Measurements from ENCODE around the gene EMC7.

DNA sequence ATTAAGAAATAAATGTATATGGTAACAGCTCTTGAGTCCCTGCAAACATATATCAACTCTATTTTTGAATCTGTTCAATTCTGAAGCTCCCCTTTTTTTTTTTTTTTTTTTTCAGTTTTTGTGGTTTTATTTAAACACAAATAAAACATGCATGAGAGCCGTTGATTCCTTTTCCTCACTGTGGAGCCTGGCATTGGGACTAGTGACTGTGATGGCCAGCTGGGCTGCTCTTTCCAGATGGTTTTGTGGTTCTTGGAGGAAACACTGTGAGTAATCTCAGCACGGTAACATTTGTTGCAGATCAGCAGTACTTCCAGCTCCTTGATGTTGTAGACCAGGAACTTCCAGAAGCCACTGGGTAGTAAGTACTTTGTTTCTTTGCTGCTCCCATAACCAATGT, 15.9 kb downstream of the EMC7 start:
- TF ChIP-seq, protein P1, sequence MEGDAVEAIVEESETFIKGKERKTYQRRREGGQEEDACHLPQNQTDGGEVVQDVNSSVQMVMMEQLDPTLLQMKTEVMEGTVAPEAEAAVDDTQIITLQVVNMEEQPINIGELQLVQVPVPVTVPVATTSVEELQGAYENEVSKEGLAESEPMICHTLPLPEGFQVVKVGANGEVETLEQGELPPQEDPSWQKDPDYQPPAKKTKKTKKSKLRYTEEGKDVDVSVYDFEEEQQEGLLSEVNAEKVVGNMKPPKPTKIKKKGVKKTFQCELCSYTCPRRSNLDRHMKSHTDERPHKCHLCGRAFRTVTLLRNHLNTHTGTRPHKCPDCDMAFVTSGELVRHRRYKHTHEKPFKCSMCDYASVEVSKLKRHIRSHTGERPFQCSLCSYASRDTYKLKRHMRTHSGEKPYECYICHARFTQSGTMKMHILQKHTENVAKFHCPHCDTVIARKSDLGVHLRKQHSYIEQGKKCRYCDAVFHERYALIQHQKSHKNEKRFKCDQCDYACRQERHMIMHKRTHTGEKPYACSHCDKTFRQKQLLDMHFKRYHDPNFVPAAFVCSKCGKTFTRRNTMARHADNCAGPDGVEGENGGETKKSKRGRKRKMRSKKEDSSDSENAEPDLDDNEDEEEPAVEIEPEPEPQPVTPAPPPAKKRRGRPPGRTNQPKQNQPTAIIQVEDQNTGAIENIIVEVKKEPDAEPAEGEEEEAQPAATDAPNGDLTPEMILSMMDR (IDR thresholded peaks at IDR 0.05 in 8 of 11, conservative IDR thresholded peaks at IDR 0.05 in 3 of 11): no peak
- TF ChIP-seq POLR2A (IDR thresholded peaks at IDR 0.05): no peak
